ENCODE data around the gene PAK1. TPM values are rescaled to one million over a fixed set of nuclear protein-coding genes. Genes with fewer than 3 reads are reported as not detected.

Gene PAK1
- polyA plus RNA-seq, 1 donor (not counting 4 experiments of a cell fraction or from before 2014, with no cell fraction given) = 78.2 TPM

DNA sequence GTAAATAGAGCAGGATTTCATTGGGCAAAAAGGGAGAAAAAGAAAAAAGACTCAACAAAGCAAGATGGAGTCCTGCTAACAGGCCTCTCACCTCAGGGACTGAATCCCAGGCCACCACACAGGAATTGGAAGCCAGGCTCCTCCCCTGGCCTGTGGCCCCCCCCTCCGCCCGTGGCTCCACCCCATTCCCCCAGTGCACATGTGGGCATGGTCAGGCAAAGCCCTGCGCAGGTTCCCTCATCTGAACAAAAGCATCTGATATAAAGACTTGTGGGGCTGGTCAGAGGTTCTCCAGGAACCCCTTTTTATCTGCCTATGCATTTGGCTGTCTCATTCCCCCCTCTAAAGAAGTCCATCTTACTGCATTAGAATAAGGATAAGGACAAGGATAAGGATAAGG is 46.0 kb upstream of the PAK1 start:
- Histone ChIP-seq H3K4me2 (ENCODE audit: control insufficient read depth, extremely low read depth, insufficient read depth, low read depth, low read length) (no peak overlapping the region), H2AFZ (ENCODE audit: control insufficient read depth, low read length) (no peak overlapping the region), H3K4me1 (ENCODE audit: control insufficient read depth, extremely low read depth, insufficient read depth, low read length) (peaks cover 3% of the 10 kb centered on the region), H3K9me3 (ENCODE audit: control insufficient read depth, low read depth, low read length) (no peaks in the 10 kb centered on the region), H3K9me1 (ENCODE audit: control insufficient read depth, extremely low read depth, insufficient read depth, low read length) (no peaks in the 10 kb centered on the region), H3K27me3 (ENCODE audit: control insufficient read depth, extremely low read depth, insufficient read depth, low read length) (no peaks in the 10 kb centered on the region), H3K4me3 (ENCODE audit: control insufficient read depth in 2 of 3, extremely low read depth in 1 of 3, insufficient read depth in 2 of 3, low read depth in 1 of 3, low read length in 3 of 3) (no peak overlapping the region), H3K27ac (ENCODE audit: control insufficient read depth, insufficient read depth, low read length) (no peak overlapping the region), H4K20me1 (ENCODE audit: control insufficient read depth, extremely low read depth, insufficient read depth, low read length) (no peaks in the 10 kb centered on the region), H3K79me2 (ENCODE audit: control insufficient read depth, insufficient read depth, low read length) (no peaks in the 10 kb centered on the region), H3K9ac (ENCODE audit: control insufficient read depth, extremely low read depth, insufficient read depth, low read length) (no peak overlapping the region), H3K36me3 (ENCODE audit: control insufficient read depth in 2 of 2, extremely low read depth in 1 of 2, insufficient read depth in 2 of 2, low read length in 2 of 2) (no peaks in the 10 kb centered on the region)
- FAIRE-seq (no peak), DNase-seq (ENCODE audit: low read depth, low spot score) (no peak)
- TF ChIP-seq, protein P1, sequence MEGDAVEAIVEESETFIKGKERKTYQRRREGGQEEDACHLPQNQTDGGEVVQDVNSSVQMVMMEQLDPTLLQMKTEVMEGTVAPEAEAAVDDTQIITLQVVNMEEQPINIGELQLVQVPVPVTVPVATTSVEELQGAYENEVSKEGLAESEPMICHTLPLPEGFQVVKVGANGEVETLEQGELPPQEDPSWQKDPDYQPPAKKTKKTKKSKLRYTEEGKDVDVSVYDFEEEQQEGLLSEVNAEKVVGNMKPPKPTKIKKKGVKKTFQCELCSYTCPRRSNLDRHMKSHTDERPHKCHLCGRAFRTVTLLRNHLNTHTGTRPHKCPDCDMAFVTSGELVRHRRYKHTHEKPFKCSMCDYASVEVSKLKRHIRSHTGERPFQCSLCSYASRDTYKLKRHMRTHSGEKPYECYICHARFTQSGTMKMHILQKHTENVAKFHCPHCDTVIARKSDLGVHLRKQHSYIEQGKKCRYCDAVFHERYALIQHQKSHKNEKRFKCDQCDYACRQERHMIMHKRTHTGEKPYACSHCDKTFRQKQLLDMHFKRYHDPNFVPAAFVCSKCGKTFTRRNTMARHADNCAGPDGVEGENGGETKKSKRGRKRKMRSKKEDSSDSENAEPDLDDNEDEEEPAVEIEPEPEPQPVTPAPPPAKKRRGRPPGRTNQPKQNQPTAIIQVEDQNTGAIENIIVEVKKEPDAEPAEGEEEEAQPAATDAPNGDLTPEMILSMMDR (optimal IDR thresholded peaks at IDR 0.05 in 1 of 3, IDR thresholded peaks at IDR 0.05 in 1 of 3, conservative IDR thresholded peaks at IDR 0.05 in 1 of 3; ENCODE audit: extremely low read depth in 1 of 3, insufficient read depth in 2 of 3, low read length in 3 of 3) = no peak
- no peak for TF ChIP-seq EZH2 (IDR thresholded peaks at IDR 0.05; ENCODE audit: low read length)
- dilution Hi-C loops (cut with MboI; ENCODE audit: extremely low pct_ligation_motif_present, low sequenced_read_pairs) = no loop called here

DNA sequence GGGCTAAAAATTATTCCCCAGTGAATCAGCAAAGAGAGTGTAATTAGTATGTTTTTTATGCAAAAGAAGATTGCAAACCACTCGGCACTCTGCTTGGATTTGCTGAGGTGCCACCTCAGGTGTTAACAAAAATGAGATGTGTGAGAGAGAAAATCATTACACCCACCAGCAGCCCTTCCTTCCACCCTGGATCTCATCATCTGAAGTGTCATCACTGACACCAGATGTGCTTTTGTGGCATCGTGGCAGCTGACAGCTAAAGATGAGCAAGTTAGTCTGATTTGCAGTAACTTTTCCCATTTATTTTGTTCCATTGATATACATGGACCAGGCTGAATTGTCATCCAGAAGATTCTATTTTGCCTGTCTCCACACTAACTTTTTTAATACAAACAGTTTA is 44.6 kb upstream of the PAK1 start:
- no peak overlapping the region for H3K9ac ChIP-seq (ENCODE audit: control insufficient read depth, extremely low read depth, insufficient read depth, low read length)
- H3K9me1 ChIP-seq (ENCODE audit: control insufficient read depth, extremely low read depth, insufficient read depth, low read length) = no peaks in the 10 kb centered on the region
- H2AFZ ChIP-seq (ENCODE audit: control insufficient read depth, low read length) = no peak overlapping the region
- H3K4me3 ChIP-seq (ENCODE audit: control insufficient read depth in 2 of 3, extremely low read depth in 1 of 3, insufficient read depth in 2 of 3, low read depth in 1 of 3, low read length in 3 of 3) = no peak overlapping the region
- H3K36me3 ChIP-seq (ENCODE audit: control insufficient read depth in 2 of 2, extremely low read depth in 1 of 2, insufficient read depth in 2 of 2, low read length in 2 of 2) = no peaks in the 10 kb centered on the region
- H3K4me1 ChIP-seq (ENCODE audit: control insufficient read depth, extremely low read depth, insufficient read depth, low read length) = peaks cover 3% of the 10 kb centered on the region
- H3K79me2 ChIP-seq (ENCODE audit: control insufficient read depth, insufficient read depth, low read length) = no peaks in the 10 kb centered on the region
- dilution Hi-C loops (cut with MboI; ENCODE audit: extremely low pct_ligation_motif_present, low sequenced_read_pairs) = no loop called here
- H4K20me1 ChIP-seq (ENCODE audit: control insufficient read depth, extremely low read depth, insufficient read depth, low read length) = no peaks in the 10 kb centered on the region
- DNase-seq (ENCODE audit: low read depth, low spot score) = no peak
- H3K27ac ChIP-seq (ENCODE audit: control insufficient read depth, insufficient read depth, low read length) = no peak overlapping the region
- no peak for TF ChIP-seq EZH2 (IDR thresholded peaks at IDR 0.05; ENCODE audit: low read length)
- TF ChIP-seq, protein P1 (optimal IDR thresholded peaks at IDR 0.05 in 1 of 3, IDR thresholded peaks at IDR 0.05 in 1 of 3, conservative IDR thresholded peaks at IDR 0.05 in 1 of 3; ENCODE audit: extremely low read depth in 1 of 3, insufficient read depth in 2 of 3, low read length in 3 of 3) = no peak
- FAIRE-seq = no peak
- H3K9me3 ChIP-seq (ENCODE audit: control insufficient read depth, low read depth, low read length) = no peaks in the 10 kb centered on the region
- no peak overlapping the region for H3K4me2 ChIP-seq (ENCODE audit: control insufficient read depth, extremely low read depth, insufficient read depth, low read depth, low read length)
- no peaks in the 10 kb centered on the region for H3K27me3 ChIP-seq (ENCODE audit: control insufficient read depth, extremely low read depth, insufficient read depth, low read length)
